GM18511 (cell line): ENCODE results near the gene PPP1R16B.

Source experiments
- ATAC-seq: cut with Tn5 transposase; IDR thresholded peaks from one replicate; pipeline ENCODE4 v1.9.1; 2021; ENCODE audit warnings: mild to moderate bottlenecking, moderate library complexity; ENCODE audit not compliant: unreplicated experiment

Gene PPP1R16B

GRCh38 chr20:38927902-38928578 lies 122.5 kb downstream of the PPP1R16B start:
- no peak for ATAC-seq

GRCh38 chr20:38930242-38930569 lies 124.7 kb downstream of the PPP1R16B start:
- no peak for ATAC-seq

DNA sequence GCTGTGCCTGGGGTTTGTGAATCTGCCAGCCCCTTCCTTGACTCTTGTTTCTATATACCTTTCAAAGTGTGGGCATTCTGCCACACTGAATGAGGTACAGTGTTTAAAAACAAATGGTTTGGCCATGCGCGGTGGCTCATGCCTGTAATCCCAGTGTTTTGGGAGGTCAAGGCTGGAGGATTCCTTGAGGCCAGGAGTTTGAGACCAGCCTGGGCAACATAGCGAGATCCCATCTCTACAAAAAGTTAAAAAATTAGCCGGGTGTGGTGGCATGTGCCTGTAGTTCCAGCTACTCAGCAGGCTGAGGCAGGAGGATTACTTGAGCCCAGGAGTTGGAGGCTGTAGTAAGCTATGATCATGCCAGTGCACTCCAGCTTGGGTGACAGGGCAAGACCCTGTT lies 126.5 kb downstream of the PPP1R16B start:
- ATAC-seq = no peak

DNA sequence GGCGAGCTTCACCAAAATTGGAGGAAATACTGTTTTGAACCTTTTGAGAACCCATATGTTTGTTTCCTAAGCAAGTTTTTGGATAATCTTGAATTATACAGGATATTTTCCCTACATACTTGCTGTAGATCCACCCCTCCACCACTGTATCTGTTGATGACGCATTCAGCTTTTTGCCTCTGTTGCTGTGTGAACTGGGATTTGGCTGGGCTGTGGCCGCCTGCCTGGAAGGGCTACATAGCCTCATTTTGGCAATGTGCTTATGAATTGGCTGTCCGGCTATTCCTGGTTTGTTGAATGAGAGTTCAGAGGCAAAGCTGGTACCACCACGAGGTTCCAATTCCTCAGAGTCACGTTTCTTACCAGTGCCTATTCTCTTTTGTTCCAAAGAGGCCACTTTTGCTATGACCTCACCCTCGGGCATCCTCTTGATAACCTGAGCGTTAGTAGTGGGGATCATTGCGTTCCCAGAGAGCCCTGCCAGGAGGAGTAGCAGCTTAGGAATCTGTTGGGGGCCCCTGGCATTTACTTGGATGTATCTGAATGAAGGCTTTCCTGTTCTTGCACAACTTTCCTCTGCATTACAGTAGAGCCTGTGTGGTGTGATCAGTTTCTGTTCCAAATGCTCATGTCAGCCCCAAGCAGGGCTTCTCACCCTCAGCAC lies 127.1 kb downstream of the PPP1R16B start:
- ATAC-seq = no peak

DNA sequence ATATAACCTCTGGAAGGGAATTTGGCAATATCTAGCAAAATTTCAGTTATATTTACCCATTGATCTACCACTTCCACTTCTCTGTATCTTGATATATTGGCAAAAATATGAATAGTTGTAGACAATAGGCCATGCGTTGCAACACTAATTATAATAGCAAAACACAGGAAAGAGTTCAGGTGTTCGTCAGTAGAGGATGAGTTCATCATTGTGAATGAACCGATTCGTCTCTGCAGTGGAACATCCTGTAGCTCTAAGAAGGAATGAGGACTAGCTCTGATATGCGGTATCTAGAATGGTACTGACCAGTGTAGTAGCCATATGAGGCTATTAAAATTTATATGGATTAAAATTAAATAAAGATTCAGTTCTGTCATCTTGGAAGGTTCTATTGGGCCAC lies 129.0 kb downstream of the PPP1R16B start:
- ATAC-seq = no peak

GRCh38 chr20:38935285-38935684 lies 129.8 kb downstream of the PPP1R16B start:
- no peak for ATAC-seq

GRCh38 chr20:38935967-38936407 lies 130.5 kb downstream of the PPP1R16B start:
- ATAC-seq = no peak

GRCh38 chr20:38937000-38937399 lies 131.5 kb downstream of the PPP1R16B start:
- ATAC-seq = no peak

GRCh38 chr20:38937978-38938473 lies 132.5 kb downstream of the PPP1R16B start:
- ATAC-seq = no peak

DNA sequence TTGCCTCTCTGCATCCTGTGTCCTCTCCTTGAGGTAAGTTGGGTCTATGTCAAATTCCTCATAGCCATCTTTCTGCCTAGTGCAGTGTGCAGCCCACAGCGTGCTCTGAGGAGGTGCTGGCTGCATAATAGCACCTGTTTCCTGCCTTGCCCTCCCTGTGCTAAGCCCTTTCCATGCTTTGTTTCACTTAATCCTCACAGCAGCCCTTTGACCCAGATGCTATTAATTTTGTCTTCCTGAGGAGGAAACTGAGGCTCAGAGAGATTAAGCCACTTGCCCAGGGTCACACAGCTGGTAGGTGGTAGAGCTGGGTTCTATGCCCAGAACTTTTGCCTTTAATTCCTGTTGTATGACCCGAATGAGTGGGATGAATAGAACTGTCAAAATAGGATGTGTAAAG lies 134.2 kb downstream of the PPP1R16B start:
- ATAC-seq = no peak

GRCh38 chr20:38940644-38941043 lies 135.1 kb downstream of the PPP1R16B start:
- no peak for ATAC-seq

GRCh38 chr20:38941726-38942389 lies 136.4 kb downstream of the PPP1R16B start:
- no peak for ATAC-seq

- ATAC-seq = no peak
Measured at GRCh38 chr20:38945012-38945411, 139.5 kb downstream of the PPP1R16B start.

GRCh38 chr20:38946836-38947235 lies 141.3 kb downstream of the PPP1R16B start:
- ATAC-seq = no peak

- no peak for ATAC-seq
Measured at GRCh38 chr20:38947931-38948362, 142.4 kb downstream of the PPP1R16B start.

- ATAC-seq = no peak
Measured at GRCh38 chr20:38950254-38950653, 144.8 kb downstream of the PPP1R16B start.

DNA sequence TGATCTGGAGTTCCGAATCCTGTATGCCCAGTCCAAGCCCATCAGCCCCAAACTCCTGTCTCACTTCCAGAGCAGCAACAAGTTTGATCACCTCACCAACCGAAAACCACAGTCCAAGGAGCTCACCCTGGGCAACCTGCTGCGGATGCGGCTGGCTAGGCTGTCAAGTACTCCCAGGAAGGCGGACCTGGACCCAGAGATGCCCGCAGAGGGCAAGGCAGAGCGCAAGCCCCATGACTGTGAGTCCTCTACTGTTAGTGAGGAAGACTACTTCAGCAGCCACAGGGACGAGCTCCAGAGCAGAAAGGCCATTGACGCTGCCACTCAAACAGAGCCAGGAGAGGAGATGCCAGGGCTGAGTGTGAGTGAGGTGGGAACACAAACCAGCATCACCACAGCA lies 146.1 kb downstream of the PPP1R16B start:
- ATAC-seq = no peak

DNA sequence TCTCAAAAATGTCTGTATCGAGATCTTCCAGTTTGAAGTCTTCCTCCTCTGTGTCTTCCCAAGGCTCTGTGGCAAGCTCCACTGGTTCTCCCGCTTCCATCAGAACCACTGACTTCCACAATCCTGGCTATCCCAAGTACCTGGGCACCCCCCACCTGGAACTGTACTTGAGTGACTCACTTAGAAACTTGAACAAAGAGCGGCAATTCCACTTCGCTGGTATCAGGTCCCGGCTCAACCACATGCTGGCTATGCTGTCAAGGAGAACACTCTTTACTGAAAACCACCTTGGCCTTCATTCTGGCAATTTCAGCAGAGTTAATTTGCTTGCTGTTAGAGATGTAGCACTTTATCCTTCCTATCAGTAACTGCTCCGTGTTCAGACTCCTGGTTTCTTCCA lies 146.7 kb downstream of the PPP1R16B start:
- ATAC-seq = no peak

DNA sequence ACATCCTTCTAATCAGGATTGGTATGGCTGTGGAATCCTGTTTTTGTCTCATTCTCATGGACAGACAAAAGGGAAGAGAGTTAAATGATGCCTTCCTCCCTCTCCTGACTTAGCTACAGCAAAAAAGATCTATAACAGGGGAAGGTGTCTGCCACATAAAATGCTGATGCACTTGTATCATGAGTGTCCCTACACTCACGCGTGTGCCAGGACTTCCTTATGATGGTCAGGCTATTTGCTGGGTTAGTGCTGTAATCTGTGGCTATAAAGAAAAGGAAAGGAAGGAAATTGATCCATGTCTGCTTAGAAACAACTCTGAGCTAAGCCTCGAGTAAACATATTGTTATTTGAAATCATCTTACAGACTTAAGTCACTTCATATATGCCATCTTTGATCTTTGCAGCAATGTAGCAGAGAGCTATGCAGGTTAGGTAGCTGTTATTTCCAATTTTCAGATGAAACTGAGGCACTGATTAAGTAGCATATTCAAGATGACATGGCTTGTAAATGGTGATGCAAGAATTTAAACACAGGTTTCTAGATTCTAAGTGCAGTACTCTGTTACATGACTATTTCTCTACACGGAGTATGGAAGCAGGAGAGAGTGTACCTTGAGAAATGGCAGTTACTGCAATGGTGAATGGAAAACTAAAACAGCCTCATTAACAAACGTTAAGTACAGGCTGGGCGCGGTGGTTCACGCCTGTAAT lies 148.3 kb downstream of the PPP1R16B start:
- ATAC-seq = no peak

GRCh38 chr20:38957235-38957876 lies 151.9 kb downstream of the PPP1R16B start:
- ATAC-seq = no peak
